Neural cell (in vitro differentiated cells): ENCODE data around the gene MAGI2. TPM values are rescaled to one million over a fixed set of nuclear protein-coding genes. Genes with fewer than 3 reads are reported as not detected.

Experiments
- H2AFZ ChIP-seq: fragments of 200-600, 300-800 bp; sonication (generic), shearing (Covaris generic); 2 replicates; pipeline ENCODE4 v1.6.0; 2014; ENCODE audit warnings: low read depth, mild to moderate bottlenecking, antibody characterized with exemption, low read length, moderate library complexity
- H3F3A ChIP-seq: fragments of 200-600 bp; shearing (Covaris generic); 2 replicates; pipeline ENCODE4 v1.6.1; 2016; ENCODE audit warnings: mild to moderate bottlenecking, moderate library complexity, mixed read lengths, antibody characterized with exemption, low read length; ENCODE audit not compliant: insufficient read depth, poor library complexity, severe bottlenecking
- H3K27ac ChIP-seq: fragments of 200-600, 300-800 bp; sonication (generic), shearing (Covaris generic); 2 replicates; pipeline ENCODE4 v1.5.1; 2014; ENCODE audit warnings: mild to moderate bottlenecking, low read length, moderate library complexity
- H3K27me3 ChIP-seq: fragments of 300-800, 200-600 bp; sonication (generic), shearing (Covaris generic); 2 replicates; pipeline ENCODE4 v1.6.0; 2014; ENCODE audit warnings: mild to moderate bottlenecking, low read depth, low read length, moderate library complexity; ENCODE audit not compliant: insufficient read depth
- H3K36me3 ChIP-seq: fragments of 300-800, 200-600 bp; sonication (generic), shearing (Covaris generic); 2 replicates; pipeline ENCODE4 v1.5.1; 2014; ENCODE audit warnings: mild to moderate bottlenecking, antibody characterized with exemption, low read length, moderate library complexity; ENCODE audit not compliant: insufficient read depth
- H3K4me2 ChIP-seq: fragments of 300-800, 200-600 bp; sonication (generic), shearing (Covaris generic); 2 replicates; pipeline ENCODE4 v1.6.0; 2014; ENCODE audit warnings: mild to moderate bottlenecking, low read length
- H3K4me3 ChIP-seq: fragments of 300-800, 200-600 bp; sonication (generic), shearing (Covaris generic); 2 replicates; pipeline ENCODE4 v1.5.1; 2014; ENCODE audit warnings: mild to moderate bottlenecking, low read length, moderate library complexity
- H3K79me2 ChIP-seq: fragments of 200-600 bp; shearing (Covaris generic); replicated peaks from 2 replicates; pipeline ENCODE4 v1.6.0; 2014; ENCODE audit warnings: mild to moderate bottlenecking, low read length, moderate library complexity; ENCODE audit not compliant: insufficient read depth
- H3K9ac ChIP-seq: fragments of 300-800, 200-600 bp; sonication (generic), shearing (Covaris generic); 2 replicates; pipeline ENCODE4 v1.6.1; 2016; ENCODE audit warnings: mild to moderate bottlenecking, low read length, mixed read lengths
- H3K9me2 ChIP-seq: fragments of 200-600 bp; shearing (Covaris generic); 2 replicates; pipeline ENCODE4 v1.6.1; 2016; ENCODE audit warnings: mild to moderate bottlenecking, low read length, mixed read lengths; ENCODE audit not compliant: insufficient read depth
- H3K9me3 ChIP-seq: fragments of 200-600, 300-800 bp; sonication (generic), shearing (Covaris generic); 2 replicates; pipeline ENCODE4 v1.6.1; 2016; ENCODE audit warnings: mild to moderate bottlenecking, mixed run types, low read length, moderate library complexity, mixed read lengths
- H4K20me1 ChIP-seq: fragments of 200-600 bp; shearing (Covaris generic); 2 replicates; pipeline ENCODE4 v1.6.1; 2016; ENCODE audit warnings: mild to moderate bottlenecking, mixed run types; ENCODE audit not compliant: insufficient read depth
- CTCF ChIP-seq: fragments of 450-650 bp; IDR thresholded peaks from 2 replicates; pipeline ENCODE4 v1.5.1; 2014; ENCODE audit warnings: antibody characterized with exemption, mild to moderate bottlenecking, moderate library complexity; ENCODE audit not compliant: poor library complexity, severe bottlenecking
- EP300 ChIP-seq: fragments of 450-650 bp; conservative IDR thresholded peaks from 2 replicates; pipeline ENCODE4 v1.6.1; 2014; ENCODE audit warnings: antibody characterized with exemption, mild to moderate bottlenecking, moderate library complexity; ENCODE audit not compliant: poor library complexity, severe bottlenecking
- EZH2 ChIP-seq: fragments of 200-600, 300-800 bp; shearing (Covaris generic), sonication (generic); IDR thresholded peaks from 2 replicates; pipeline ENCODE4 v1.6.1; 2014; ENCODE audit warnings: antibody characterized with exemption, low read length, borderline replicate concordance, mild to moderate bottlenecking; ENCODE audit not compliant: insufficient read depth, poor library complexity, severe bottlenecking
- MXI1 ChIP-seq: fragments of 450-650 bp; conservative IDR thresholded peaks from 2 replicates; pipeline ENCODE4 v1.6.1; 2014; ENCODE audit warnings: antibody characterized with exemption, mild to moderate bottlenecking; ENCODE audit not compliant: poor library complexity, severe bottlenecking
- POLR2AphosphoS5 ChIP-seq: IDR thresholded peaks from 2 replicates; pipeline ENCODE4 v1.6.1; 2012
- RAD21 ChIP-seq: fragments of 450-650 bp; conservative IDR thresholded peaks from 2 replicates; pipeline ENCODE4 v1.6.1; 2014; ENCODE audit warnings: antibody characterized with exemption, mild to moderate bottlenecking, moderate library complexity
- SMC3 ChIP-seq: fragments of 450-650 bp; conservative IDR thresholded peaks from 2 replicates; pipeline ENCODE4 v1.6.1; 2014; ENCODE audit warnings: antibody characterized with exemption, mild to moderate bottlenecking, moderate library complexity; ENCODE audit not compliant: poor library complexity
- TAF1 ChIP-seq: IDR thresholded peaks from 2 replicates; pipeline ENCODE4 v1.6.1; 2012; ENCODE audit warnings: low read depth
- polyA plus RNA-seq: library from polyadenylated mRNA; depleted of rRNA; stranded (reverse); fragments of >200 nt; gene quantifications from 2 replicates; pipeline ENCODE4 v1.2.3, GENCODE V29; 2014
- TF ChIP-seq, protein P1 (sequence below): IDR thresholded peaks from 2 replicates; pipeline ENCODE4 v1.6.1; 2012; ENCODE audit warnings: borderline replicate concordance

The MAGI2 gene
- polyA plus RNA-seq, 1 donor from 2014 or later, result 19.3 TPM

GRCh38 chr7:78437118-78437517 lies 1016.3 kb downstream of the MAGI2 start:
- H3F3A ChIP-seq, result peaks cover 4% of the 10 kb centered on the region
- no peaks in the 10 kb centered on the region for H4K20me1 ChIP-seq
- TF ChIP-seq EZH2, result no peak
- no peak for TF ChIP-seq TAF1
- no peaks in the 10 kb centered on the region for H3K9me2 ChIP-seq
- no peak overlapping the region for H3K4me2 ChIP-seq
- H3K27me3 ChIP-seq, result no peaks in the 10 kb centered on the region
- no peak overlapping the region for H3K27ac ChIP-seq
- H3K4me3 ChIP-seq, result no peak overlapping the region
- no peaks in the 10 kb centered on the region for H3K79me2 ChIP-seq
- no peaks in the 10 kb centered on the region for H3K9me3 ChIP-seq
- H3K36me3 ChIP-seq, result no peaks in the 10 kb centered on the region
- no peak overlapping the region for H3K9ac ChIP-seq
- no peak overlapping the region for H2AFZ ChIP-seq

- H3K9me2 ChIP-seq, result no peaks in the 10 kb centered on the region
- H3K79me2 ChIP-seq, result no peaks in the 10 kb centered on the region
- peaks cover 4% of the 10 kb centered on the region for H3F3A ChIP-seq
- H3K4me2 ChIP-seq, result no peak overlapping the region
- H3K4me3 ChIP-seq, result no peak overlapping the region
- no peak overlapping the region for H3K27ac ChIP-seq
- no peak overlapping the region for H2AFZ ChIP-seq
- H3K36me3 ChIP-seq, result no peaks in the 10 kb centered on the region
- no peak overlapping the region for H3K9ac ChIP-seq
- no peaks in the 10 kb centered on the region for H4K20me1 ChIP-seq
- H3K27me3 ChIP-seq, result no peaks in the 10 kb centered on the region
- TF ChIP-seq TAF1 (no peak), CTCF (no peak), SMC3 (no peak), EZH2 (no peak), MXI1 (no peak), RAD21 (no peak), EP300 (no peak), POLR2AphosphoS5 (no peak)
- TF ChIP-seq, protein P1, sequence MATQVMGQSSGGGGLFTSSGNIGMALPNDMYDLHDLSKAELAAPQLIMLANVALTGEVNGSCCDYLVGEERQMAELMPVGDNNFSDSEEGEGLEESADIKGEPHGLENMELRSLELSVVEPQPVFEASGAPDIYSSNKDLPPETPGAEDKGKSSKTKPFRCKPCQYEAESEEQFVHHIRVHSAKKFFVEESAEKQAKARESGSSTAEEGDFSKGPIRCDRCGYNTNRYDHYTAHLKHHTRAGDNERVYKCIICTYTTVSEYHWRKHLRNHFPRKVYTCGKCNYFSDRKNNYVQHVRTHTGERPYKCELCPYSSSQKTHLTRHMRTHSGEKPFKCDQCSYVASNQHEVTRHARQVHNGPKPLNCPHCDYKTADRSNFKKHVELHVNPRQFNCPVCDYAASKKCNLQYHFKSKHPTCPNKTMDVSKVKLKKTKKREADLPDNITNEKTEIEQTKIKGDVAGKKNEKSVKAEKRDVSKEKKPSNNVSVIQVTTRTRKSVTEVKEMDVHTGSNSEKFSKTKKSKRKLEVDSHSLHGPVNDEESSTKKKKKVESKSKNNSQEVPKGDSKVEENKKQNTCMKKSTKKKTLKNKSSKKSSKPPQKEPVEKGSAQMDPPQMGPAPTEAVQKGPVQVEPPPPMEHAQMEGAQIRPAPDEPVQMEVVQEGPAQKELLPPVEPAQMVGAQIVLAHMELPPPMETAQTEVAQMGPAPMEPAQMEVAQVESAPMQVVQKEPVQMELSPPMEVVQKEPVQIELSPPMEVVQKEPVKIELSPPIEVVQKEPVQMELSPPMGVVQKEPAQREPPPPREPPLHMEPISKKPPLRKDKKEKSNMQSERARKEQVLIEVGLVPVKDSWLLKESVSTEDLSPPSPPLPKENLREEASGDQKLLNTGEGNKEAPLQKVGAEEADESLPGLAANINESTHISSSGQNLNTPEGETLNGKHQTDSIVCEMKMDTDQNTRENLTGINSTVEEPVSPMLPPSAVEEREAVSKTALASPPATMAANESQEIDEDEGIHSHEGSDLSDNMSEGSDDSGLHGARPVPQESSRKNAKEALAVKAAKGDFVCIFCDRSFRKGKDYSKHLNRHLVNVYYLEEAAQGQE, result no peak
- H3K9me3 ChIP-seq, result no peaks in the 10 kb centered on the region
Observed at GRCh38 chr7:78435355-78435754, 1018.1 kb downstream of the MAGI2 start.

DNA sequence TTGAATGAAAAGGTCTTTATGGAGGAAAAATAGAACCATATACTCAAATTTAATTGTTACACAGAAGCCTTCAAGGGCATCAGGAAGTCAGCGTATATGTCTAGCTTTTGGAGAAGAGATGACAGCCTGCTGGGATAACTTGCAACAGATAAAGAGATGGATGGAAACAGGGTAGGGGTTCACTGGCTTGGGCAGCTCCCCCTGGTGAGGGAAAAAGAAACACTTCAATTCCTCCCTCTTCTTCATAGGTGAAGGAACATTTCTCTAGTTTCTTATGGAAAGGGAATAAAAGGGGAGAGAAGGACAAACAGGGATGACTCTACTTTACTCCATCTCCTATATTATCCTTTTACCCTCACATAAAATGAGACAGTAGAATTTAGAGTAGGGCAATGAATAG lies 1019.2 kb downstream of the MAGI2 start:
- no peaks in the 10 kb centered on the region for H3K9me3 ChIP-seq
- no peaks in the 10 kb centered on the region for H3K9me2 ChIP-seq
- no peak overlapping the region for H3K27ac ChIP-seq
- H3K36me3 ChIP-seq, result no peaks in the 10 kb centered on the region
- no peak for TF ChIP-seq MXI1
- TF ChIP-seq CTCF, result no peak
- no peak for TF ChIP-seq TAF1
- TF ChIP-seq, protein P1, result no peak
- no peak for TF ChIP-seq EZH2
- no peak for TF ChIP-seq RAD21
- TF ChIP-seq SMC3, result no peak
- no peak for TF ChIP-seq POLR2AphosphoS5
- no peak for TF ChIP-seq EP300
- H3K27me3 ChIP-seq, result no peaks in the 10 kb centered on the region
- no peak overlapping the region for H3K9ac ChIP-seq
- peaks cover 4% of the 10 kb centered on the region for H3F3A ChIP-seq
- no peak overlapping the region for H3K4me3 ChIP-seq
- H2AFZ ChIP-seq, result no peak overlapping the region
- H4K20me1 ChIP-seq, result no peaks in the 10 kb centered on the region
- no peaks in the 10 kb centered on the region for H3K79me2 ChIP-seq
- H3K4me2 ChIP-seq, result no peak overlapping the region
